Cardiac fibroblast (primary cell): Measurements from ENCODE around the gene CRYBG1.

ENCODE experiments used
- DNase-seq, 2 donors: peaks; one replicate each; pipeline versions ENCODE4 v3.0.0 to v3.0.0-alpha.2; 2010; ENCODE audit warnings: low read depth in 2 of 2
- H3K4me3 ChIP-seq, 2 donors: replicated peaks in 1 of 2; 1 replicate in 1 of 2; 2 replicates in 1 of 2; pipeline ENCODE4 v1.5.1; 2011; ENCODE audit warnings: low read depth in 2 of 2, low read length in 2 of 2, mild to moderate bottlenecking in 2 of 2, moderate library complexity in 1 of 2
- CTCF ChIP-seq: IDR thresholded peaks from one replicate; pipeline ENCODE4 v1.5.1; 2011; ENCODE audit warnings: low read depth, mild to moderate bottlenecking, low read length, inconsistent platforms

Gene CRYBG1

GRCh38 chr6:106475284-106475683 lies 114.8 kb downstream of the CRYBG1 start:
- DNase-seq: peak in 1 of 2 donors; percentile 47
- no peak for TF ChIP-seq CTCF

GRCh38 chr6:106476331-106477105 lies 116.0 kb downstream of the CRYBG1 start:
- no peak overlapping the region for H3K4me3 ChIP-seq
- DNase-seq: peak; percentile 64 to 82
- TF ChIP-seq CTCF: no peak

More at GRCh38 chr6:106475284-106475683, 114.8 kb downstream of the CRYBG1 start:
- H3K4me3 ChIP-seq: no peak overlapping the region

GRCh38 chr6:106477146-106477545 lies 116.6 kb downstream of the CRYBG1 start:
- H3K4me3 ChIP-seq: no peak overlapping the region
- DNase-seq: peak in 1 of 2 donors; percentile 28
- no peak for TF ChIP-seq CTCF

GRCh38 chr6:106477790-106478189 lies 117.3 kb downstream of the CRYBG1 start:
- no peak for DNase-seq
- no peak overlapping the region for H3K4me3 ChIP-seq
- TF ChIP-seq CTCF: no peak

GRCh38 chr6:106486236-106486635 lies 125.7 kb downstream of the CRYBG1 start:
- no peak for TF ChIP-seq CTCF
- DNase-seq: peak in 1 of 2 donors; percentile 48
- H3K4me3 ChIP-seq: no peak overlapping the region

GRCh38 chr6:106488494-106489370 lies 128.2 kb downstream of the CRYBG1 start:
- TF ChIP-seq CTCF: no peak
- DNase-seq: peak in 1 of 2 donors; percentile 22
- no peak overlapping the region for H3K4me3 ChIP-seq
